ENCODE results near the gene GPATCH1. TPM values are rescaled to one million over a fixed set of nuclear protein-coding genes. Genes with fewer than 3 reads are reported as not detected.

Gene GPATCH1
- total and polyA plus RNA-seq, 9 of the 15 experiments (the other 6 are each of a cell fraction or from before 2014, with no cell fraction given), result 3.7 to 9.7 (median 7.7) TPM

GRCh38 chr19:33100894-33101644 lies 20.1 kb downstream of the GPATCH1 start (continued):
- TF ChIP-seq ELK1 (CRISPR knock-in tag; IDR thresholded peaks at IDR 0.05) (no peak), TCFL5 (CRISPR knock-in tag; conservative IDR thresholded peaks at IDR 0.05) (no peak), KLF6 (CRISPR knock-in tag; IDR thresholded peaks at IDR 0.05; ENCODE audit: borderline replicate concordance) (no peak), ZNF24 (IDR thresholded peaks at IDR 0.05) (no peak), TCF7L2 (IDR thresholded peaks at IDR 0.05; ENCODE audit: low read depth, low read length) (no peak), ETV6 (IDR thresholded peaks at IDR 0.05; ENCODE audit: borderline replicate concordance in 1 of 2, low read depth in 2 of 2, low read length in 1 of 2) (no peak), ETV6 (CRISPR knock-in tag; IDR thresholded peaks at IDR 0.05; ENCODE audit: borderline replicate concordance) (no peak), MXD1 (CRISPR knock-in tag; IDR thresholded peaks at IDR 0.05; ENCODE audit: borderline replicate concordance, poor library complexity, severe bottlenecking) (no peak), ZNF165 (CRISPR knock-in tag; IDR thresholded peaks at IDR 0.05; ENCODE audit: borderline replicate concordance) (no peak), FOXK1 (CRISPR knock-in tag; IDR thresholded peaks at IDR 0.05; ENCODE audit: borderline replicate concordance) (no peak), ZNF639 (CRISPR knock-in tag; conservative IDR thresholded peaks at IDR 0.05 in 1 of 2, IDR thresholded peaks at IDR 0.05 in 1 of 2) (peak in 1 of 2 experiments; percentile 54; a peak in 1 of 4 replicates), RREB1 (CRISPR knock-in tag; IDR thresholded peaks at IDR 0.05) (no peak), NCOA2 (IDR thresholded peaks at IDR 0.05; ENCODE audit: partially characterized antibody in 2 of 2) (peak in 1 of 2 experiments; percentile 38), SAFB2 (IDR thresholded peaks at IDR 0.05; ENCODE audit: borderline replicate concordance, low read depth, low read length, severe bottlenecking) (no peak), ZNF740 (CRISPR knock-in tag; IDR thresholded peaks at IDR 0.05) (no peak), ZNF740 (tag; IDR thresholded peaks at IDR 0.05) (no peak)

All from K562 (cell line).